ENCODE measurements around the gene MAST4.
A peak's percentile ranks its signal among the peaks of the same experiment; 100 is the strongest.
"Not testable (repeated sequence)": the region's sequence is repeated elsewhere in the genome, so short reads cannot be mapped to it uniquely, and the experiment has no call there.

MAST4 gene

DNA sequence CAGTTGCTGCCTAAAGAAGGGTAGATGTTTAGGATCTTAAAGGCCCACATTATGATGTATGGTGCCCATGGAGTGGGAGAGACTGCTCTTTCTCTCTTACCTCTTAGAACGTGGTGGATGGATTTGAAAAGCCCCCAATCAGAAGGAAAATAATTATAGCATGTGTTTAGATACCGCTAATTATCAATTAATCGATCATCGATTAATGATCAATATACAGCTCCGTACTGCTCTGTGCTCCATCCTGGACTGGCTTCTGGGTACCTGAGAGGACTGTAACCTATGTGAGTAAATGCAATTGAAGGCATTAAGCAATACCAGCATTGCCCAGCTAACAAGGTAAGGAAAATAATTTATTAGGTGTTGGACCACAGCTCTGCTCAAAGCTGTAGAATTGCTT is 149.1 kb downstream of the MAST4 start:
- Histone ChIP-seq H3K4me2 (ENCODE audit: low read depth, low read length) (no peak overlapping the region), H3K9ac (ENCODE audit: low read length) (no peak overlapping the region), H4K20me1 (ENCODE audit: insufficient read depth, low read length) (no peaks in the 10 kb centered on the region), H3K27ac (ENCODE audit: low read length) (no peak overlapping the region), H3K27me3 (replicated peaks; ENCODE audit: insufficient read depth, low read length) (no peaks in the 10 kb centered on the region), H3K79me2 (ENCODE audit: low read length) (no peaks in the 10 kb centered on the region), H2AFZ (ENCODE audit: low read length) (no peak overlapping the region), H3K9me2 (replicated peaks; ENCODE audit: insufficient read depth, low read length) (no peaks in the 10 kb centered on the region), H3K9me3 (replicated peaks; ENCODE audit: insufficient read depth, low read length) (no peaks in the 10 kb centered on the region), H3F3A (ENCODE audit: insufficient read depth, low read length) (no peaks in the 10 kb centered on the region), H3K4me3 (ENCODE audit: low read length) (no peak overlapping the region), H3K36me3 (replicated peaks; ENCODE audit: insufficient read depth, low read length) (no peaks in the 10 kb centered on the region), H3K4me1 (ENCODE audit: low read length) (no peaks in the 10 kb centered on the region)
- TF ChIP-seq, protein P1, sequence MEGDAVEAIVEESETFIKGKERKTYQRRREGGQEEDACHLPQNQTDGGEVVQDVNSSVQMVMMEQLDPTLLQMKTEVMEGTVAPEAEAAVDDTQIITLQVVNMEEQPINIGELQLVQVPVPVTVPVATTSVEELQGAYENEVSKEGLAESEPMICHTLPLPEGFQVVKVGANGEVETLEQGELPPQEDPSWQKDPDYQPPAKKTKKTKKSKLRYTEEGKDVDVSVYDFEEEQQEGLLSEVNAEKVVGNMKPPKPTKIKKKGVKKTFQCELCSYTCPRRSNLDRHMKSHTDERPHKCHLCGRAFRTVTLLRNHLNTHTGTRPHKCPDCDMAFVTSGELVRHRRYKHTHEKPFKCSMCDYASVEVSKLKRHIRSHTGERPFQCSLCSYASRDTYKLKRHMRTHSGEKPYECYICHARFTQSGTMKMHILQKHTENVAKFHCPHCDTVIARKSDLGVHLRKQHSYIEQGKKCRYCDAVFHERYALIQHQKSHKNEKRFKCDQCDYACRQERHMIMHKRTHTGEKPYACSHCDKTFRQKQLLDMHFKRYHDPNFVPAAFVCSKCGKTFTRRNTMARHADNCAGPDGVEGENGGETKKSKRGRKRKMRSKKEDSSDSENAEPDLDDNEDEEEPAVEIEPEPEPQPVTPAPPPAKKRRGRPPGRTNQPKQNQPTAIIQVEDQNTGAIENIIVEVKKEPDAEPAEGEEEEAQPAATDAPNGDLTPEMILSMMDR (IDR thresholded peaks at IDR 0.05; ENCODE audit: low read length): no peak
- TF ChIP-seq EZH2 (optimal IDR thresholded peaks at IDR 0.05; ENCODE audit: low read depth, low read length) (no peak), EZH2phosphoT487 (IDR thresholded peaks at IDR 0.05; ENCODE audit: low read length) (no peak)
- no peak for DNase-seq

DNA sequence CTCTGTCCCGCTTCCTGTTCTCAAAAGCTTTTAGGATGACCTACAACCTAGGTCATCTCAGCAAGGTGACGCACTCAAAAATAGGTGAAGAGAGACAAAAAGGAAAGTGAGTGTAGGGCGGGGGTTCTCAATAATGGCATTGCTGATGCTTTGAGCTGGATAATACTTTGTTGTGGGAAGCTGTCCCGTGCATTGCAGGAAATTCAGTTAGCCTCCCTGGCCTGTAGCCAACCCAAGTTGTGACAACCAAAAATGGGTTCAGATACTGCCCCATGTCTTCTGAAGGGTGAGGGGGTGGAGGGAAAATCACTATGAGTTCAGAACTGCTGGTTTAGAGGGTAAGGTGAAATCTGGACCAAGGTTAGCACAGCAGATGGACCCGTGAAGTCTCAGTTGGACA is 151.4 kb downstream of the MAST4 start:
- Histone ChIP-seq H3K9me2 (replicated peaks; ENCODE audit: insufficient read depth, low read length) (no peaks in the 10 kb centered on the region), H3K4me3 (ENCODE audit: low read length) (no peak overlapping the region), H4K20me1 (ENCODE audit: insufficient read depth, low read length) (no peaks in the 10 kb centered on the region), H3F3A (ENCODE audit: insufficient read depth, low read length) (no peaks in the 10 kb centered on the region), H2AFZ (ENCODE audit: low read length) (no peak overlapping the region), H3K9me3 (replicated peaks; ENCODE audit: insufficient read depth, low read length) (no peaks in the 10 kb centered on the region), H3K4me1 (ENCODE audit: low read length) (no peaks in the 10 kb centered on the region), H3K9ac (ENCODE audit: low read length) (no peak overlapping the region), H3K36me3 (replicated peaks; ENCODE audit: insufficient read depth, low read length) (no peaks in the 10 kb centered on the region), H3K27me3 (replicated peaks; ENCODE audit: insufficient read depth, low read length) (no peaks in the 10 kb centered on the region), H3K27ac (ENCODE audit: low read length) (no peak overlapping the region), H3K4me2 (ENCODE audit: low read depth, low read length) (no peak overlapping the region), H3K79me2 (ENCODE audit: low read length) (no peaks in the 10 kb centered on the region)
- DNase-seq: no peak
- no peak for TF ChIP-seq EZH2 (optimal IDR thresholded peaks at IDR 0.05; ENCODE audit: low read depth, low read length)
- TF ChIP-seq, protein P1 (IDR thresholded peaks at IDR 0.05; ENCODE audit: low read length): no peak

GRCh38 chr5:66752668-66753067 is 156.5 kb downstream of the MAST4 start:
- H3K9me3 ChIP-seq (replicated peaks; ENCODE audit: insufficient read depth, low read length); H3K79me2 ChIP-seq (ENCODE audit: low read length); H3K9ac ChIP-seq (ENCODE audit: low read length); DNase-seq; H3K27me3 ChIP-seq (replicated peaks; ENCODE audit: insufficient read depth, low read length); H3F3A ChIP-seq (ENCODE audit: insufficient read depth, low read length); H3K4me1 ChIP-seq (ENCODE audit: low read length); H3K4me2 ChIP-seq (ENCODE audit: low read depth, low read length); H3K27ac ChIP-seq (ENCODE audit: low read length); H2AFZ ChIP-seq (ENCODE audit: low read length); H3K9me2 ChIP-seq (replicated peaks; ENCODE audit: insufficient read depth, low read length); H3K36me3 ChIP-seq (replicated peaks; ENCODE audit: insufficient read depth, low read length); H4K20me1 ChIP-seq (ENCODE audit: insufficient read depth, low read length); H3K4me3 ChIP-seq (ENCODE audit: low read length): not testable (repeated sequence)

GRCh38 chr5:66757219-66757833 is 161.1 kb downstream of the MAST4 start:
- Histone ChIP-seq H3K4me2 (ENCODE audit: low read depth, low read length) (no peak overlapping the region), H3K27ac (ENCODE audit: low read length) (no peak overlapping the region), H3K79me2 (ENCODE audit: low read length) (no peaks in the 10 kb centered on the region), H3K9me3 (replicated peaks; ENCODE audit: insufficient read depth, low read length) (no peaks in the 10 kb centered on the region), H3K27me3 (replicated peaks; ENCODE audit: insufficient read depth, low read length) (no peaks in the 10 kb centered on the region), H4K20me1 (ENCODE audit: insufficient read depth, low read length) (no peaks in the 10 kb centered on the region), H3K4me1 (ENCODE audit: low read length) (no peaks in the 10 kb centered on the region), H2AFZ (ENCODE audit: low read length) (no peak overlapping the region), H3F3A (ENCODE audit: insufficient read depth, low read length) (no peaks in the 10 kb centered on the region), H3K36me3 (replicated peaks; ENCODE audit: insufficient read depth, low read length) (no peaks in the 10 kb centered on the region), H3K9me2 (replicated peaks; ENCODE audit: insufficient read depth, low read length) (no peaks in the 10 kb centered on the region), H3K4me3 (ENCODE audit: low read length) (no peak overlapping the region), H3K9ac (ENCODE audit: low read length) (no peak overlapping the region)
- TF ChIP-seq, protein P1 (IDR thresholded peaks at IDR 0.05; ENCODE audit: low read length): peak; percentile 59
- TF ChIP-seq EZH2phosphoT487 (IDR thresholded peaks at IDR 0.05; ENCODE audit: low read length) (no peak), EZH2 (optimal IDR thresholded peaks at IDR 0.05; ENCODE audit: low read depth, low read length) (no peak)
- peak; percentile 71 for DNase-seq

Data from MM.1S (cell line).